A549 (cell line): Measurements from ENCODE around the gene PRELP. TPM values are rescaled to one million over a fixed set of nuclear protein-coding genes. Genes with fewer than 3 reads are reported as not detected.

Experiments used
- ATAC-seq, 2 experiments: fragments of 200-7000 bp in 1 of 2; fragments of >200 bp in 1 of 2; cut with Nextera tagmentation in 1 of 2; cut with Tn5 transposase in 1 of 2; 3 replicates each; pipeline versions ENCODE4 v1.8.0 to v1.9.1; 2018 to 2020; ENCODE audit warnings: mild to moderate bottlenecking in 1 of 2, moderate library complexity in 1 of 2
- CTCF ChIA-PET: fragments of 300-600 bp; sonication (Branson Sonifier 250); formaldehyde crosslinking; extraction: SDS; loops from one replicate; lab custom pipeline; 2021; ENCODE audit warnings: antibody characterized with exemption, inconsistent platforms; lab: Yijun Ruan, JAX
- POLR2A ChIA-PET: fragments of 350-600 bp; formaldehyde crosslinking; extraction: SDS; loops from one replicate; lab custom pipeline; 2021; ENCODE audit warnings: antibody characterized with exemption, inconsistent platforms; lab: Yijun Ruan, JAX
- DNase-seq, 2 experiments: peaks; one replicate each; pipeline versions ENCODE4 v3.0.0 to v3.0.0-alpha.2; 2011 to 2016; ENCODE audit warnings: low read depth in 1 of 2, low spot score in 1 of 2
- FAIRE-seq: peaks from 2 replicates; lab custom pipeline; 2011; peaks lifted over from hg19 to GRCh38; lab: Jason Lieb, UNC
- H3K27ac ChIP-seq, 2 experiments: fragments of >200 bp; sonication (Bioruptor Twin); formaldehyde crosslinking; 3 replicates each; pipeline ENCODE4 v1.5.1; 2016 to 2017
- H3K4me1 ChIP-seq: fragments of >200 bp; sonication (Bioruptor Twin); formaldehyde crosslinking; 3 replicates; pipeline ENCODE4 v1.6.1; 2016
- H3K4me2 ChIP-seq: fragments of >200 bp; sonication (Bioruptor Twin); formaldehyde crosslinking; 3 replicates; pipeline ENCODE4 v1.6.1; 2016
- H3K4me3 ChIP-seq: fragments of >200 bp; sonication (Bioruptor Twin); formaldehyde crosslinking; 3 replicates; pipeline ENCODE4 v1.5.1; 2016
- H3K9me3 ChIP-seq: fragments of >200 bp; sonication (Bioruptor Twin); formaldehyde crosslinking; 3 replicates; pipeline ENCODE4 v1.6.1; 2016
- ATOH8 ChIP-seq: fragments of 250-450 bp; sonication (Bioruptor Pico); IDR thresholded peaks from 2 replicates; pipeline ENCODE4 v1.5.0; 2020; ENCODE audit warnings: low read depth, mild to moderate bottlenecking, moderate library complexity
- BHLHE40 ChIP-seq: IDR thresholded peaks from 2 replicates; pipeline ENCODE4 v1.6.1; 2012; ENCODE audit warnings: low read depth, low read length, inconsistent platforms
- CBX2 ChIP-seq: fragments of 200-600 bp; sonication (generic); IDR thresholded peaks from 2 replicates; pipeline ENCODE4 v1.6.1; 2016; ENCODE audit warnings: low read depth, mild to moderate bottlenecking, borderline replicate concordance
- CHD2 ChIP-seq: fragments of 150-350 bp; IDR thresholded peaks from 2 replicates; pipeline ENCODE4 v1.6.1; 2014; ENCODE audit warnings: low read length; ENCODE audit not compliant: partially characterized antibody
- CHD4 ChIP-seq: fragments of 200-600 bp; sonication (generic); IDR thresholded peaks from 2 replicates; pipeline ENCODE4 v1.6.1; 2016; ENCODE audit warnings: antibody characterized with exemption, mild to moderate bottlenecking, borderline replicate concordance
- E2F6 ChIP-seq: IDR thresholded peaks from 2 replicates; pipeline ENCODE4 v1.6.1; 2012; ENCODE audit warnings: low read depth, borderline replicate concordance
- EHF ChIP-seq: fragments of 250-450 bp; sonication (Bioruptor Pico); IDR thresholded peaks from 2 replicates; pipeline ENCODE4 v1.5.0; 2020; ENCODE audit warnings: mild to moderate bottlenecking
- ESRRA ChIP-seq: fragments of 150-350 bp; IDR thresholded peaks from 2 replicates; pipeline ENCODE4 v1.6.1; 2014; ENCODE audit warnings: mild to moderate bottlenecking, low read length, borderline replicate concordance
- FOSB ChIP-seq: fragments of 250-450 bp; sonication (Bioruptor Pico); IDR thresholded peaks from 2 replicates; pipeline ENCODE4 v1.5.0; 2020; ENCODE audit warnings: mild to moderate bottlenecking, moderate library complexity
- HOXA7 ChIP-seq: fragments of 250-450 bp; sonication (Bioruptor Pico); IDR thresholded peaks from 2 replicates; pipeline ENCODE4 v1.5.0; 2020; ENCODE audit warnings: mild to moderate bottlenecking, moderate library complexity
- HOXB5 ChIP-seq: fragments of 250-450 bp; sonication (Bioruptor Pico); IDR thresholded peaks from 2 replicates; pipeline ENCODE4 v1.5.0; 2020; ENCODE audit warnings: mild to moderate bottlenecking, moderate library complexity
- MAFK ChIP-seq: fragments of 450-650 bp; IDR thresholded peaks from 2 replicates; pipeline ENCODE4 v1.6.1; 2014; ENCODE audit not compliant: partially characterized antibody
- NFE2L2 ChIP-seq: fragments of 150-350 bp; conservative IDR thresholded peaks from 2 replicates; pipeline ENCODE4 v1.6.1; 2014; ENCODE audit warnings: low read length
- PHF8 ChIP-seq: fragments of 200-600 bp; sonication (generic); IDR thresholded peaks from 2 replicates; pipeline ENCODE4 v1.6.1; 2016; ENCODE audit warnings: low read depth, mild to moderate bottlenecking, antibody characterized with exemption, moderate library complexity, borderline replicate concordance
- POLR2A ChIP-seq: IDR thresholded peaks from 2 replicates; pipeline ENCODE4 v1.6.1; 2012; ENCODE audit warnings: mild to moderate bottlenecking, low read length
- RAD21 ChIP-seq, 2 experiments: fragments of >200 bp in 1 of 2; sonication (Bioruptor Twin) in 1 of 2; formaldehyde crosslinking in 1 of 2; IDR thresholded peaks in 1 of 2; conservative IDR thresholded peaks in 1 of 2; 2 replicates in 1 of 2; 3 replicates in 1 of 2; pipeline ENCODE4 v1.6.1; 2012 to 2018; ENCODE audit warnings: inconsistent platforms in 1 of 2
- RARB ChIP-seq: fragments of 250-450 bp; sonication (Bioruptor Pico); IDR thresholded peaks from 2 replicates; pipeline ENCODE4 v1.8.0; 2021; ENCODE audit warnings: mild to moderate bottlenecking, moderate library complexity
- RCOR1 ChIP-seq: fragments of 150-350 bp; IDR thresholded peaks from 2 replicates; pipeline ENCODE4 v1.6.1; 2014; ENCODE audit warnings: antibody characterized with exemption, low read length, low read depth
- REST ChIP-seq: fragments of 200-600 bp; sonication (generic); IDR thresholded peaks from 2 replicates; pipeline ENCODE4 v1.6.1; 2016; ENCODE audit warnings: antibody characterized with exemption, mild to moderate bottlenecking, moderate library complexity
- SREBF2 ChIP-seq: fragments of 450-650 bp; IDR thresholded peaks from 2 replicates; pipeline ENCODE4 v1.6.1; 2014; ENCODE audit warnings: mild to moderate bottlenecking, moderate library complexity
- TFCP2L1 ChIP-seq: fragments of 250-450 bp; sonication (Bioruptor Pico); IDR thresholded peaks from 2 replicates; pipeline ENCODE4 v1.5.0; 2021; ENCODE audit warnings: mild to moderate bottlenecking
- ZC3H11A ChIP-seq: fragments of 450-650 bp; IDR thresholded peaks from 2 replicates; pipeline ENCODE4 v1.6.1; 2014; ENCODE audit warnings: antibody characterized with exemption, mild to moderate bottlenecking
- ZFP36 ChIP-seq: fragments of 450-650 bp; IDR thresholded peaks from 2 replicates; pipeline ENCODE4 v1.6.1; 2014; ENCODE audit warnings: borderline replicate concordance; ENCODE audit not compliant: partially characterized antibody
- ZNF302 ChIP-seq: fragments of 250-450 bp; sonication (Bioruptor Pico); IDR thresholded peaks from 2 replicates; pipeline ENCODE4 v1.9.0; 2021; ENCODE audit warnings: inconsistent platforms, mild to moderate bottlenecking, moderate library complexity
- ZSCAN20 ChIP-seq: fragments of 250-450 bp; sonication (Bioruptor Pico); IDR thresholded peaks from 2 replicates; pipeline ENCODE4 v1.8.0; 2022; ENCODE audit warnings: mild to moderate bottlenecking, moderate library complexity
- WGBS: methylation state at CpG from one replicate; pipeline ENCODE4 v1.1.6; 2017; ENCODE audit errors: missing lambda C conversion rate; 5-methylcytosine and 5-hydroxymethylcytosine counted together
- polyA plus RNA-seq, 4 experiments: library from polyadenylated mRNA; depleted of rRNA in 3 of 4; stranded (reverse); fragments of >200 nt; fragmentation: RNase III in 1 of 4; extraction: RNeasy Plus Mini Kit Qiagen cat#74134 plus additional on column Dnase treatment in 1 of 4; gene quantifications; 2 replicates in 3 of 4; 3 replicates in 1 of 4; pipeline ENCODE4 v1.2.3, GENCODE V29; 2011 to 2017
- TF ChIP-seq, protein P1 (sequence below): fragments of >200 bp; sonication (Bioruptor Twin); formaldehyde crosslinking; IDR thresholded peaks from 3 replicates; pipeline ENCODE4 v1.6.1; 2016

The PRELP gene
- polyA plus RNA-seq, 2 of the 4 experiments (the other 2 are of a cell fraction), result not detected

- ChIA-PET POLR2A (no interaction called here), CTCF (interaction anchor here (25.5 kb wide), 1 partner anchor 131 kb away, joined by 352 read pairs; no protein-coding TSS in a partner anchor)
- TF ChIP-seq CHD2, result no peak
- DNase-seq (no peak), FAIRE-seq (no peak), ATAC-seq (no peak)
- no peak overlapping the region for H3K27ac ChIP-seq
- H3K4me3 ChIP-seq, result no peak overlapping the region
- H3K9me3 ChIP-seq, result no peaks in the 10 kb centered on the region
- no peaks in the 10 kb centered on the region for H3K4me1 ChIP-seq
- H3K4me2 ChIP-seq, result no peak overlapping the region
- 41% methylated on average over 4 of the region's 4 CpGs for WGBS
Observed at GRCh38 chr1:203473281-203473680, 2.3 kb upstream of the PRELP start.

DNA sequence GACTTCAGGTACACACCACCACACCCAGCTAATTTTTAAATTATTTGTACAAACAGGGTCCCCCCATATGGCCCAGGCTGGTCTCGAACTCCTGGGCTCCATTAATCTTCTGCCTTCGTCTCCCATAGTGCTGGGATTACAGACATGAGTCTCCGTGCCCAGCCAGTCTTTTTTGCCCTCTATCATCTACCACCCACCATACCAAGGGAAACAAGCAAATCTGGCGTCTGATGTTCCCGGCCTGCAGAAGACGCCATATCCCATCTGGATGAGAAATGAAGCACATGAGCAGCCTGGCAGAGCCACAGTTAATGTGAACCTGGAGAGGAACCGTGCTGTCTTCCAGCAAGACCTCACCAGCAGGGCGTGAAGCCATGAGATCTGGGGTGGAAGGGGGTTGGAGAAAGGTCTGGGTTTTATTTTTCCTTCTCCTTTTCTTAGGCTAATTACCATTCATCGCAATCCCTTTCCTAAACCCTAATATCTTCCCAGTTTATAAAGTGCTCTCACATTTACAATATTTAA lies 1.8 kb upstream of the PRELP start:
- Histone ChIP-seq H3K4me2 (no peak overlapping the region), H3K27ac (no peak overlapping the region), H3K4me3 (no peak overlapping the region), H3K4me1 (no peaks in the 10 kb centered on the region), H3K9me3 (no peaks in the 10 kb centered on the region)
- TF ChIP-seq EHF (CRISPR knock-in tag) (no peak), RCOR1 (no peak), FOSB (no peak), CBX2 (no peak), SREBF2 (no peak), ZNF302 (no peak), BHLHE40 (no peak), NFE2L2 (no peak), E2F6 (no peak), CHD4 (no peak), HOXB5 (no peak), ZSCAN20 (CRISPR knock-in tag) (no peak), HOXA7 (no peak), ZC3H11A (no peak), ATOH8 (no peak), RAD21 (conservative IDR thresholded peaks at IDR 0.05 in 1 of 2, IDR thresholded peaks at IDR 0.05 in 1 of 2) (no peak)
- no peak for ATAC-seq
- ChIA-PET CTCF (interaction anchor here (0.9 to 25.5 kb wide), 2 partner anchors 14 to 132 kb away, joined by 4 to 352 read pairs; no protein-coding TSS in a partner anchor), POLR2A (no interaction called here)
- DNase-seq, result no peak
- WGBS, result 46% methylated on average over 9 of the region's 9 CpGs
- no peak for FAIRE-seq

GRCh38 chr1:203476216-203476814 lies 709 bp downstream of the PRELP start:
- Histone ChIP-seq H3K4me2 (no peak overlapping the region), H3K27ac (no peak overlapping the region), H3K4me1 (peaks cover 11% of the 10 kb centered on the region), H3K9me3 (no peaks in the 10 kb centered on the region), H3K4me3 (no peak overlapping the region)
- no peak for ATAC-seq
- ChIA-PET POLR2A (no interaction called here), CTCF (interaction anchor here (0.7 to 25.5 kb wide), 12 partner anchors 9 to 1223 kb away, joined by 3 to 352 read pairs (median 4); no protein-coding TSS in a partner anchor)
- TF ChIP-seq CBX2, result no peak
- TF ChIP-seq ESRRA, result no peak
- TF ChIP-seq TFCP2L1 (CRISPR knock-in tag), result no peak
- TF ChIP-seq PHF8, result no peak
- no peak for TF ChIP-seq CHD2
- TF ChIP-seq ZFP36, result no peak
- no peak for TF ChIP-seq NFE2L2
- TF ChIP-seq, protein P1, sequence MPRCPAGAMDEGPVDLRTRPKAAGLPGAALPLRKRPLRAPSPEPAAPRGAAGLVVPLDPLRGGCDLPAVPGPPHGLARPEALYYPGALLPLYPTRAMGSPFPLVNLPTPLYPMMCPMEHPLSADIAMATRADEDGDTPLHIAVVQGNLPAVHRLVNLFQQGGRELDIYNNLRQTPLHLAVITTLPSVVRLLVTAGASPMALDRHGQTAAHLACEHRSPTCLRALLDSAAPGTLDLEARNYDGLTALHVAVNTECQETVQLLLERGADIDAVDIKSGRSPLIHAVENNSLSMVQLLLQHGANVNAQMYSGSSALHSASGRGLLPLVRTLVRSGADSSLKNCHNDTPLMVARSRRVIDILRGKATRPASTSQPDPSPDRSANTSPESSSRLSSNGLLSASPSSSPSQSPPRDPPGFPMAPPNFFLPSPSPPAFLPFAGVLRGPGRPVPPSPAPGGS, result no peak
- no peak for TF ChIP-seq POLR2A
- TF ChIP-seq RARB (CRISPR knock-in tag), result no peak
- TF ChIP-seq REST, result no peak
- TF ChIP-seq MAFK, result no peak
- DNase-seq, result no peak
- no peak for FAIRE-seq
- 37% methylated on average over 9 of the region's 9 CpGs for WGBS
